Activated gamma-delta T cell treated with Interleukin-2 at 50 U/mL for 16 hours (primary cell): ENCODE results near the gene MCUR1.
"Not testable (repeated sequence)": the region's sequence is repeated elsewhere in the genome, so short reads cannot be mapped to it uniquely, and the experiment has no call there.

ENCODE experiments used
- DNase-seq: peaks from one replicate; pipeline ENCODE4 v3.0.0-alpha.2; 2020

Gene MCUR1

DNA sequence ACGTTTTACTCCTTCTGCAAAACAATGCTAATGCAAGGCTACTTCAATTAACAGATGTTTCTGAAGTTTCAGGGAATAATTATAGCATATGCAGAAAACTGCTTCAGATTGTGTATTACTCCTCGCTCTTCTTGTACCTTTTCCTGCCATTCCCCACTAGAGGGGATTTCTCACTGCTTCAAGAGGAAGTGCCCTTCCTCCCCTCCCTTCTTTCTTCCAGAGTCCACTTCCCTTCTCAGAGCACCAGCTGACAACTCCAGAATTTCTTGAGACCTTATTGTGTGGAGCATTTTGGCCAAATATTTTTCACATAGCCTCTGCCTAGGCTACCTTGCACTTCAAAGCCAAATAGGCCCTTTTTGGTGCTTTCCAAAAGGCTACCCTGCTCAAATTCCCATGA is 12.7 kb upstream of the MCUR1 start:
- no peak for DNase-seq

DNA sequence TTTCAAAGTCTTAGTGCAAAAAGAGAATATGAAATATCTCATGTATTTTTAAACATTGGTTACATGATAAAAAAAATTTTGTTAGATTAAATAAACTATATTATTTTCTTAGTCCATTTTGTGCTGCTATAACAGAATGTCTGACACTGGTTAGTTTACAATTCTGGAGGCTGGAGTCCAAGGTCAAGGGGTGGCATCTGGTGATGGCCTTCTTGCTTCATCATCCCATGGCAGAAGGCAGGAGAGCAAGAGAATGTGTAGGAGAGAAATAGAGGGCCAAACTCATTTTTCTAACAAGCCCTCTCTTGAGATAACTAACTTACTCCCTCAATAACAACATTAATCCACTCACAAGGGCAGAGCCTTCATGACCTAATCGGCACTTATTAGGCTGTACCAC is 11.5 kb upstream of the MCUR1 start:
- no peak for DNase-seq

DNA sequence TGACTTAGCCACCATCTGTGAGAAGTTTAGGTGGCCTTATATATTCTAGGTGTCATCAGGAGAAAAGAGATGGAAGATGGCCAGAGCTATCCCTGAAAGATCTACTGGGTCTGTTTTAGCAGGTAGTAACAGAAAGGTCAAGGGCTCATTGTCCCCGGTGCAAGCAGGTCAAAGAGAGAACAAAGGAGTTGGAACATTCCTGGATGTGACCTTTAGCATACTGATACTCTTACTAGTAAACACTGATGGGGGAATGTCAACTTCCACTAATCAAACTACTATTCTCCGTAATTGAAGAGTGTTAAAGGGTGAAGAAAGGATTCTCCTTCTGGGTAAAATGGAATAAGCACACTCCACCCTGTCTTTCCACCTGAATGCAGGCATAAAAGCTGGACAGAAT is 4.0 kb upstream of the MCUR1 start:
- no peak for DNase-seq

DNA sequence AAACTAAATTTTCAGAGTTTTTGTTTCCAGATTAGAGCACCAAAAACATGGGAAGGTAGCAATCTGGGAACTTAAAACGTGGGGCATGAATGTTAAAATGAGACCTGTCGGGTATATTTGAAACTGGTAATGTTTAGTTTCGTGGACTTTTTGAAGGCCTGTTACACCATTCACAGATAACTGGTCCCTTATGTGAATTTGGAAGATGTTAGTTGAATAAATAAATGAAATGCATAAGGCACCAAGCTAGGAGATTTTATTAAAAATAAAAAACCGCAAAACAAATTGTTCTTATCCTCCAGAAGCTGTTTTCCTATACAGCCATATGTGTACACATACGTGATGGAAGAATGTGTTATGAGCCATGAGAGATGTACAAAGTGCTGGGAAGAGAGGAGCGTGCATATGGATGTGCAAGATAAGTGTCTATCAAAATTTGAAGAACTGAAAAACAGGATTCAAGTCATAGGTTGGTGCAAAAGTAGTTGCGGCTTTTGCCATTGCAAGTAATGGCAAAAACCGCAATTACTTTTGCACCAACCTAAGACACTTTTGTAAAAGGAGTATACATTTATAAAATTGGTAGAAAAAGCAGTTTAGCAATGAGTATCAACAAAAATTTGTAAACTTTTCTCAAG is 700 bp upstream of the MCUR1 start:
- no peak for DNase-seq

DNA sequence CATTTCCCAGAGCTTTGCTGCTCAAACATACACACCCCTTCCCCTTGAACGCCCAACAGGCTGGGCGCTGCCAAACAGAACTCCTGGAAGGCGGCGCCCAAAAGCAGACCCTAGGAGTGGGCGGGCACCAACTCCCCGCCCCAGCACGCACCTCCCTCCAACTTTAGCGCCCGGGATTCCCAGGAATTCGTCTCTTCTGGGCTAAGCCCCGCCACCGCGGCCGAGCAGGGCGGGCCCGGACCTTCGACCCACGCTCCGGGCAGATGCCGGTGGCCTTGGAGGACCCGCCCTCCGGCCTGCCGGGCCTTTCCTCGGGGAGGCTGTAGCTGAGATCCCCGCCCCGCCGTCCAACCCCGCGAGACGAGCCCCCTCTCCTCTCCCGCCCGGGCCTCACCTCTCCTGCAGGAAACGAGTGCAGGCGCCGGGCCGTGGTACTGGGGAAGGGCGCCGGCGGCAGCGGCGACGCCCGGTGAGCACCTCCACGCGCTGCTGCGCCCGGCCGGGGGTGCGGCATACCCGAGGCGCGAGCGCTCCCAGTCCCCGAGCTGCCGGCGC is 659 bp downstream of the MCUR1 start:
- DNase-seq, result no peak

DNA sequence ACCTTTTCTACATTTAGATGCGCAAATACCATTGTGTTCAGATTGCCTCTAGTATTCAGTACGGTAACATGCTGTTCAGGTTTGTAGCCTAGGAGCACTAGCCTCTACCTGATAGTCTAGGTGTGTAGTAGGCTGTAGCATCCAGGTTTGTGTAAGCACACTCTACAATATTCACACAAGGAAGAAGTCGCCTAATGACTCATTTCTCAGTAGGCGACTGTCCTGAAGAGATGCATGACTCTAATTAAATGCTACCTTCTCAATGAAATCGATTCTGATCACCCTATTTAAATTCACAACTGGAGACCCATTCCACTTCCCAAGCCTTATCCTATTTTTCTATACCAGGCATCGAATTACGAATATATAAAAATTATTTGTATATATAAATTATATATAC is 1.3 kb downstream of the MCUR1 start:
- no peak for DNase-seq

DNA sequence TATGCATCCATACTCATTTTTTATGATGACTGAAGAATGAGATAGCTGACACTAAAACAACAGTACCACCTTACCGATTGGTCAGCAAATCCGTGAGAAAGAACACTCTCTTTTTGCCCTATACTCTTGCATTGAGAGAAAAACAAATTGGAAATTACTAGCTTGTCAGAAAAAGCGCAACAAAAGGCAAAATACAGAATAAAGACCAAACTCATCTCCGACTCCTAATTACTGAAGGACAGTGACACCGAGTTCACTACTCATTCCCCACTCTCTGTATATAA is 2.1 kb downstream of the MCUR1 start:
- DNase-seq, result no peak

DNA sequence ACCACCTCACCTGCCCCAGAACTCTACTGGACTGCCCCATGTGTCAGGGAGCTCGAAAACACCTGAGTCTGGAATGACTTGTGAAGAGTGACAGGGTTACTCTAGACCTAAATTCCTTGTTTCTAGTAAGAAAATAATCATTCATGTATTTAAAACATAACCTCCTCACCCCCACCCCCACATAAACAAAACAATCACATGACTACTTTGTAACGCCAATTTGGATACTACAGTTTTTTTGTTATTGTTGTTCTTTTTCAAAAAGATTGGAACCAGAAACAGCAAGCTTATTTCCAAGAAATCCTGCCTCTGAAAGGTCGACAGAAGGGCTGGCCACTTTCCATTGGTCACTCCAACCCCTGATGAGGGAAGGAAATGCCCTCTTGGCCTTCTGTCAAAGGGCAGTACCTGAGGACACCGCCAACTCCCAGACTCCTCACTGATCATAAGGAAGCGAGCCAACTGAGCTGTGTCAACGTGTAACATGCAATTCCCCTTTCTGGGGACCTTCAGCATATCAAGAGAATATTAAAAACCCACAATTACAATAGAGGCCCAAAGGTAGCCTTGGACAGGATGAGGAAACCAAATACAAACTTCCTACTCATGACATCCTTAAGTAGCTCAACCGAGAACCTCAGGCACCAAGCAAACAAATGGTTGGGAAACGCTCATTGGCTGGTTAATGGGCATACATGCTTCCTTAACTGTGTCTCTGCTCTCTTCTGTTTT is 2.6 kb downstream of the MCUR1 start:
- DNase-seq, result no peak

DNA sequence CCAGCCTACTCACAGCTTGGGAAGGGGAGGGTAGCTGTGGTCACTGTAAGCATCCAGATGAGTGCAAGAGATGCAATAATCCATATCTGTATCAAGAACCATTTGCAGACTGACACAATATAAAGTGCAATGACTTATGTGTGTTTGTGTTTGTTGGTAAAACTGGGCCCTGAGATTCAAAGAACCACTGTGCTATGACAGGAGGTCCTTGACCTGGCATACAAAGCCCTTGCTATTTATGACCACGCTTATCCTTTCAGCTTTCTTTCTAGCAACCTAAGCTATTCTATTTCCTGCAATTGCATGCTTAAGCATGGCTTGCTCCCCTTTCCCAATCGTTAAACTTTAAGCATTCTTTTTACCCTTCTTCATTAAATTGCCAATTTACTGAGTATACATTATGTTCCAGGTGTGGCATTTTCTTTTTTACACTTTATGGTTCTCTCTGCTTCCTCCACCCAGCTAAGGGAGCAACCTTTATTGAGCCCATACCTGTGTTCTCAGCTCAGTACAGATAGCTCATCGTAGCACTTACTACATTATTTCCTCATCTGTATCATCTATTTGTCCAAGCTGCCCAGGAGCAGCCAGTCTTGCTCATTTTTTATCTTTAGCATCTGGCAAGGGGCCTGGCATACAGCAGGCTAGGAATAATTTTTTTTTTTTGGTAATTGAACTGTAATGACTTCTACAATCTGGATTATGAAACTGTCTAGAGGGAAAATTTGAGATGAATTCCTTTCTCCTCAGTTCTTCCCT is 3.5 kb downstream of the MCUR1 start:
- DNase-seq, result no peak

DNA sequence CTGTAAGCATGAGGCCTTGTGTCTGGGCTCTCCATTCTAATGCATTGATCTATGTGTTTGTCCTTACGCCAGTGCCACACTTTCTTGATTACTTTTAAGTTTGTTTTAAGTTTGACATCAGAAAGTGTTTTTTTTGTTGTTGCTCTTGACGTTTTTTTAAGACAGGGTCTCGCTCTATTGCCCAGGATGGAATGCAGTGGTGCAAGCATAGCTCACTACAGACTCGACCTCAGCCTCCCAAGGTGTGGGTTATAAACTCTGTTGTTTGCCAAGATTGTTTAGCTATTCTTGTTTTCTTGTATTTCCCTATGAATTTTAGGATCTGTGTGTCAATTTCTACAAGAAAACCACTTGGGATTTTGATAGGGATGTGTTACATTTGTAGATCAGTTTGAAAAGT is 5.6 kb downstream of the MCUR1 start:
- no peak for DNase-seq

DNA sequence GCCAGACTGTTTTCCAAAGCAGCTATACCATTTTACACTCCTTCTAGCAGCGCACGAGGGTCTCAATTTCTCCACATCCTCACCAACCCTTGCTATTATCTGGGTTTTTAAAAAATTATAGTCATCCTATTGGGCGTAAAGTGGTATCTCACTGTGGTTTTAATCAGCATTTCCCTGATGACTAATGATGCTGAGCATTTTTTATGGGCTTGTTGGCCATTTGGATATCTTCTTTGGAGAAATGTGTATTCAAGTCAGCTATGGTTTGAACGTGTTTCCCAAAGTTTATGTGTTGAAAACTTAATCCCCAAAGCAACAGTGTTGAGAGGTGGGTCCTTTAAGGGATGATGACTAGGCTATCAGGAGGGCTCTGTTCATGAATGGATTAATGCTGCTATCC is 6.7 kb downstream of the MCUR1 start:
- DNase-seq, result no peak

DNA sequence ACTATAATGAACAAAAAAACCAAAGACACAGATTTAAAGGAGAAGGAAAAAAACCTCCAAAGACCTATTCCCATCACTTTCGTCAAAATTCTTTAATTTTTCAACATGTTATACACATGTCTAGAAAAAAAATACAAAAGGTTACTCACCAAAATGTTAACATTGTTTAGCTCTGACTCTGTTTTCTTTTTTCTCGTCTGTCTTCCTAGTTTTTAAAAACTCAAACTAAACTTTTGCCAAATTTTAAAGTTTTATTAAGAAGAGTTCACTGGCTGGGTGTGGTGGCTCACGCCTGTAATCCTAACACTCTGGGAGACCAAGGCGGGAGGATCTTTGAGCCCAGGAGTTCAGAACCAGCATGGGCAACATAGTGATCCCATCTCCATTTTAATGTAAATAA is 10.8 kb downstream of the MCUR1 start:
- DNase-seq, result no peak

DNA sequence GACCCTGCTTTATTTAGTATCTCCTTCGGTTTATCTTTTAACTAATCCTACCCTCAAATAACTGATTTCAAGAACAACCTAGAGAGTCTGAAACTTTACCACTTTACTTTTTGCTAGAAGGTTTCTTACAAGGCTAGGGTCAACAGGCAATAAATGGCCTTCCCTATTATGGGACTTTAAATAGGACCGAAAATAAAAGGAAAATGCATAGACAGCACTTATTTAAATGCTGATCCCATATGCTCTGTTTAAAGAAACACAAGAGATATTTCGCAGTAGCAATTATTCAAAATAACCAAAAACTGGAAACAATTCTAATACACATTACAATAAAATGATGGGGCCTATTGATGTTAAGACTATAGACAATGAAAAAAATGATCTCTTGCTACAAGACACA is 13.7 kb downstream of the MCUR1 start:
- DNase-seq, result no peak

DNA sequence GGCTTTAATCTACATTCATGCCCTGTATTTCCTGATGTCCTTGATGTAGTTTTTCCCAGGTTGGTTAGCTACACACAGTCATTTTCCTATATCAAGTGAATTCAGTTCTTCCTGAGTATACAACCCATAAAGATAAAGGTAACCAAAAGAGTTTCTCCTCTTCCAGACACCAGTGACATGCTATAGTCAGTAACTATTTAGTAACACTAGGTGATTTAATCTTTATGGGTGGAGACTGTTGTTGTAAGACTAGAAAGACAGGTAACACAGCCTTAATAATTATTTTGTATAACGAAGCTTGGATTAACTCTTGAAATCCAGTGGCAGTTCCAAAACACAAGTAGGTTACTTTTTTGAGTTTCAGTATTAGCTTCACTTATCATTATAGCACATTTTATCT is 17.6 kb downstream of the MCUR1 start:
- DNase-seq, result no peak

DNA sequence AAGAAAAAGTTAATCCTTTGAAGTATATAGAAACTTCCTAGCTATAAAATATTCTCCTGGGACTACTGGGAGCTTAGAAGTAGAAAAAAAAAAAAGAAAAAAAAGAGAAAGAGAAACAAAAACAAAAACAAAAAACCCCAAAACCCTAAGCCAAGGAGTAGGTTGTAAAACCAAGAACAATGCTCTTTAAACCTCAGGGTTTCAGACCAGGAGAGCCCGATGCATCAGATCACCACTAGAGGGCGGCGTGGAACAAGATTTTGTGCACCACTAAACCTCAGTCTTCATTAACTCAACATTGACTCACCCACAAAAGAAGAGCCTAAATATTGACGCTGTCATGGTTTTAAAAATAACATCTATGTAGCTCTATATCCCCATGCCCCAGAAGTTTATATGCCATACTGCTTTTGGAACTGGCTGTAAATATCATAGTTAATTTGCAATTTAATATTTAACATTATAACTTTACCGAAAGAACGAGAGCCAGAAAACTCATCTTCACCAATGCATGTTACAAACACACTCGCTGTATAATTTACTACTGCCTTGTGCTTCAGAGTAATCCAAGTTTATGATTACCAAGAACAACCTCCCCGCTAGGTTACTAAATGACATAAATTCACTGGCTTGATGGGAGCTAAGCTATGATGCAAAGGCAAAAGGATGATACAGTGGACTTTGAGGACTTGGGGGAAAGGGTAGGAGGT is 19.2 kb downstream of the MCUR1 start:
- DNase-seq, result peak; percentile 85

DNA sequence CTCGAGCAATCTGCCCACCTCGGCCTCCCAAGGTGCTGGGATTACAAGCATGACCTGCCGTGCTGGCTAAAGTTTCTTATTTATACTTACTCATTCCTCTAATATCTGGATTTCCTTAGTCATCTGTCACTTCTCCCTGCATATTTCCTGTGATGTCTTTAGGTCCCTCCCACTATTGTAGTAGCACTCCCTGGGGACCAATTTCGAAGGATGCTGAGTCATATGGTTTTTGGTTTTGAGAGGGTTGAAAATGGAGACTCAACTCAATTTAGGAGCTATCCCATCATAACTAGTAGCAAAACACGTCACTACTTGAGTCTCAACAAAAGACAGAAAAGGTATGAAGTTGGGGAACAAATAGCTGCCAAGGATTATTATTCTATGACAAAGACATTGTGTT is 20.2 kb downstream of the MCUR1 start:
- DNase-seq, result no peak

DNA sequence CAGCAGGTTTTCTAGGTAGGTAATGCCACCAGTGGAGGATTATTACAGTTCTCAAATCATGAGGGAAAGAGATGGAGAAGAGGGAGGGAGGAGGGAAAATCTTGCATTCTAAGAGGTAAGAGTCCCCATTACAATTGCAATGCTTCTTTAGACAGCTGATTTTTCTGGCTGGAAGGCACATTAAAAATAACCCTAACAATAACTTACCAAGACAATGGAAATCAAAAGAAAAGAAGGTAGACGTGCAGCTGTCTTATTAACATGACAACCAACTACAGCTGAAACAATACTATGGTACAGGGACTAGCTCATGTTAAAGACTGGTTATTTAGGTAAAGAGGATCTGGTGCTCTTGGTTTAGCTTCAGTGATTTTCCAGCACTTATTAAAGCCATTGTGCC is 24.6 kb downstream of the MCUR1 start:
- DNase-seq, result no peak

DNA sequence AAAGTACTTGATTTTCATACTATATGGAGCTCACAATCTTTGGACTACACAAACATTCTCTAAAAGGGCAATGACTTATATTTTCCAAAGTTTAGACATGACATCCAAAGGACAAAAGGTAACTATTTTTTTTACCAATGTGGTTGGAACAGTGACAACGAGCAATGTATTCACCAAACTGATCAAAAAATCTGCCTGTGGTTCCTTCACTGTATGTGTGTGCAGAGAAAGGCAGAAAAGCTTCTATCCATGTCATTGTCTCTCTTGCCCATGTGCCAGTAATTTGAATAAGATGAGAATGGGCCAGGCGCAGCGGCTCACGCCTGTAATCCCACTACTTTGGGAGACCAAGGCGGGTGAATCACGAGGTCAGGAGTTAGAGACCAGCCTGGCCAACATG is 25.5 kb downstream of the MCUR1 start:
- DNase-seq, result no peak

DNA sequence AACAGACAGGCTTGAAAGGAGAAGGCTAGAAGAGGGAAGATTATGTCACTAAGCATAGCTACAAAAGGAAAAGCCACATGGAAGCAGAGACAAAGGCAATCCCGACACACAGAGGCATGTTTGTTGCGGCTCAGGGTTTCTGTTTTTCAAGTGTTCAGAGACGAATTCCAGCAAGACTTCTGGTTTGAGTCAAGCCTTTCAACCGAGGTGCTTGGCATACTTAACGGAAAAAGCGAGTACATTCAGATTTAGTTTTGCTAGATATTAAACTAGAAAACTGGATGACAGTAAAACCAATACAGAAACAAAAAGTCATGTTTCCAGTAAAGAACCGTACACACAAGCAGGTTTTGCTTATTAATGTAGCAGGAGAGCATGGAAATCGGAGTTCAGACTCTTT is 27.2 kb downstream of the MCUR1 start:
- no peak for DNase-seq

DNA sequence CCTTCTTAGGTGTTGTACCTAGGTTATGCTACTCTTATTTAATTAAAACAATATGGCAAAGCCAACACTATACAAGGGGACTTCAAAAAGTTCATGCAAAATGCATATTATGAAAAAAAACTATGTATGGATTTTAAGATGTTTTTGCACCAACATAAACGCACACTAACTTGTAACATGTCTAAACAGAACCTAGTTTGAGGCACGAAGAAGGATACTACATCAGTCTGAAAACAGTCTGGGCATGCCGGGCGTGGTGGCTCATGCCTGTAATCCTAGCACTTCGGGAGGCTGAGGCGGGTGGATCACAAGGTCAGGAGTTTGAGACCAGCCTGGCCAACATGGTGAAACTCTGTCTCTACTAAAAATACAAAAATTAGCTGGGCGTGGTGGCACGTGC is 34.2 kb downstream of the MCUR1 start:
- DNase-seq, result not testable (repeated sequence)

DNA sequence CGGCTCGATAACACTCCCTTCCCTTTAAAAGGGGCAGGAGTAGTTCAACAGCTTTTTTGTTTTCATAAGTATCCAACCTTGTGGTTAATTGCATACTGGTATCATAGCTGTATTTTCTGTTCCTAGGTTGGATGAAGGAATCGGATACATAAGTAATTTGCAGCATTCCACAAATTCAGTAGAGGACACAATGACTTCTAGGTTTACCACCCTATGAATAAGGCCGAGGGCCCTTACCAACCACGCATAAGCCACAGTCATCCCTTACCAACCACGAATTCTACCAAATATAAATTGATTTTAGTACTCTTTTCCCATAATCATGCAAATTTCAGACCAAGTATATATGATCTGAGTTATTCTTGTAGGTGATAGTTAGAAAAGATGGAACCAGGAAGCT is 36.3 kb downstream of the MCUR1 start:
- no peak for DNase-seq

DNA sequence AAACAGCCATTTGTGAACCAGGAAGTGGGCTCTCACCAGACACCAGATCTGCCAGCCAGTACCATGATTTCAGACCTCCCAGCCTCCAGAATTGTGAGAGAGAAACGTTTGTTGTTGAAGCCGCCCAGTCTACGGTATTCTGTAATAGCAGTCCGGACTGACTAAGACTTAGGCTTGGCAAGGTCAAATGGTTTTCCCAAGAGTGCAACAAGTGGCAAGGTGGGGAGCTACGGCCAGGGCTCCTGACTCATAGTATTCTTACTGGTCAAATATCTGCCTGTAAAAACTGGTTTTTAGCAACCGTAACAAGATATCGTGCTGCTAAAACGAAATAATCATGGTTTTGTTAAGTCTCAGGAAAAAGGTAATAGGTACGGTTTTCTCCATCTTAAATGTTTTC is 37.8 kb downstream of the MCUR1 start:
- DNase-seq, result no peak

DNA sequence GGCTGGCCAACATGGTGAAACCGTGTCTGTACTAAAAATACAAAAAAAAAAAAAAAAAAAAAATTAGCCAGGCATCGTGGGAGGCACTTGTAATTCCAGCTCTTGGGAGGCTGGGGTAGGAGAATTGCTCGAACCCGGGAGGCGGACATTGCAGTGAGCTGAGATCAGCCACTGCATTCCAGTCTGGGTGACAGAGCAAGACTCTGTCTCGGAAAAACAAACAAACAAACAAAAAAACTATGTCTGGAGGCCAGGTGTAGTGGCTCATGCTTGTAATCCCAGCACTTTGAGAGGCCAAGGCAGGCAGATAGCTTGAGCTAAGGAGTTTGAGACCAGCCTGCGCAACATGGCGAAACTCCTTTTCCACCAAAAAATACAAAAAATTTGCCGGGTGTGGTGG is 38.9 kb downstream of the MCUR1 start:
- not testable (repeated sequence) for DNase-seq
